Vein endothelial cell (primary cell): Measurements from ENCODE around the gene TMEFF2. TPM values are rescaled to one million over a fixed set of nuclear protein-coding genes. Genes with fewer than 3 reads are reported as not detected.

Experiments
- total RNA-seq: library from RNA; depleted of rRNA; stranded (reverse); fragments of >200 nt; gene quantifications from 2 replicates; pipeline ENCODE4 v1.2.3, GENCODE V29; 2012

The TMEFF2 gene
- total RNA-seq: under 0.01 TPM in 1 of 2 replicates, not detected in the other

GRCh38 chr2:192194866-192195547 lies at the start of gene TMEFF2:
Gene TMEFF2, minus strand, starts transcription at chr2:192194933. Its CDS starts 409 bp downstream, at chr2:192194524.

